Loucy (cell line): ENCODE results near the gene SYPL1.
A peak's percentile ranks its signal among the peaks of the same experiment; 100 is the strongest.

Experiments
- H2AFZ ChIP-seq: fragments of 200-600 bp; sonication (generic); 2 replicates; pipeline ENCODE4 v1.6.0; 2016; ENCODE audit warnings: antibody characterized with exemption, mild to moderate bottlenecking, low read length, moderate library complexity
- H3F3A ChIP-seq: fragments of 200-600 bp; 2 replicates; pipeline ENCODE4 v1.6.0; 2016; ENCODE audit warnings: antibody characterized with exemption, low read depth, mild to moderate bottlenecking
- H3K27me3 ChIP-seq: fragments of 200-600 bp; sonication (generic); 2 replicates; pipeline ENCODE4 v1.6.1; 2014; ENCODE audit warnings: low read length, mild to moderate bottlenecking; ENCODE audit not compliant: insufficient read depth, poor library complexity, severe bottlenecking
- H3K36me3 ChIP-seq: fragments of 200-600 bp; sonication (generic); 2 replicates; pipeline ENCODE4 v1.6.1; 2016; ENCODE audit warnings: low read length; ENCODE audit not compliant: insufficient read depth
- H3K4me1 ChIP-seq: fragments of 200-600 bp; sonication (generic); 2 replicates; pipeline ENCODE4 v1.5.1; 2014; ENCODE audit warnings: low read length, mild to moderate bottlenecking; ENCODE audit not compliant: insufficient read depth, poor library complexity, severe bottlenecking
- H3K4me2 ChIP-seq: fragments of 200-600 bp; sonication (generic); 2 replicates; pipeline ENCODE4 v1.6.0; 2014; ENCODE audit warnings: antibody characterized with exemption, low read length, low read depth, mild to moderate bottlenecking; ENCODE audit not compliant: poor library complexity, severe bottlenecking
- H3K4me3 ChIP-seq: fragments of 200-600 bp; sonication (generic); 2 replicates; pipeline ENCODE4 v1.5.1; 2014; ENCODE audit warnings: low read length, mild to moderate bottlenecking, mixed read lengths; ENCODE audit not compliant: poor library complexity, severe bottlenecking
- H3K79me2 ChIP-seq: fragments of 200-600 bp; sonication (generic); 2 replicates; pipeline ENCODE4 v1.6.1; 2014; ENCODE audit warnings: low read length; ENCODE audit not compliant: insufficient read depth
- H3K9ac ChIP-seq: fragments of 200-600 bp; sonication (generic); 2 replicates; pipeline ENCODE4 v1.6.0; 2014; ENCODE audit warnings: mild to moderate bottlenecking, low read depth, low read length, moderate library complexity; ENCODE audit not compliant: poor library complexity, severe bottlenecking
- H3K9me2 ChIP-seq: fragments of 200-600 bp; sonication (generic); replicated peaks from 2 replicates; pipeline ENCODE4 v1.6.1; 2016; ENCODE audit warnings: low read depth, low read length, mixed read lengths
- H3K9me3 ChIP-seq: fragments of 200-600 bp; sonication (generic); 2 replicates; pipeline ENCODE4 v1.6.1; 2014; ENCODE audit warnings: mild to moderate bottlenecking, antibody characterized with exemption, low read length, low read depth; ENCODE audit not compliant: insufficient read depth
- H4K20me1 ChIP-seq: fragments of 200-600 bp; sonication (generic); 2 replicates; pipeline ENCODE4 v1.6.0; 2014; ENCODE audit warnings: antibody characterized with exemption, low read length, mild to moderate bottlenecking; ENCODE audit not compliant: insufficient read depth, poor library complexity, severe bottlenecking
- CTCF ChIP-seq: fragments of 200-600 bp; sonication (generic); conservative IDR thresholded peaks from 2 replicates; pipeline ENCODE4 v1.5.1; 2014; ENCODE audit warnings: mild to moderate bottlenecking, antibody characterized with exemption, low read length
- EZH2phosphoT487 ChIP-seq: fragments of 200-600 bp; IDR thresholded peaks from 2 replicates; pipeline ENCODE4 v1.6.1; 2018; ENCODE audit warnings: antibody characterized with exemption, mild to moderate bottlenecking, moderate library complexity, borderline replicate concordance

Gene SYPL1

GRCh38 chr7:106095634-106096033 lies 16.5 kb downstream of the SYPL1 start:
- H3F3A ChIP-seq = no peaks in the 10 kb centered on the region
- no peak overlapping the region for H2AFZ ChIP-seq
- peaks cover 40% of the 10 kb centered on the region for H3K4me1 ChIP-seq
- no peak overlapping the region for H3K9ac ChIP-seq
- peaks cover 64% of the 10 kb centered on the region for H3K79me2 ChIP-seq
- no peaks in the 10 kb centered on the region for H3K9me3 ChIP-seq
- peaks cover 38% of the 10 kb centered on the region for H4K20me1 ChIP-seq
- no peak for TF ChIP-seq CTCF
- TF ChIP-seq EZH2phosphoT487 = no peak
- no peaks in the 10 kb centered on the region for H3K9me2 ChIP-seq
- H3K27me3 ChIP-seq = no peaks in the 10 kb centered on the region
- H3K4me3 ChIP-seq = no peak overlapping the region
- H3K36me3 ChIP-seq = peaks cover 83% of the 10 kb centered on the region
- no peak overlapping the region for H3K4me2 ChIP-seq

GRCh38 chr7:106094780-106095179 lies 17.3 kb downstream of the SYPL1 start:
- H3K9me3 ChIP-seq = no peaks in the 10 kb centered on the region
- H3F3A ChIP-seq = no peaks in the 10 kb centered on the region
- H3K9me2 ChIP-seq = no peaks in the 10 kb centered on the region
- peaks cover 56% of the 10 kb centered on the region for H3K79me2 ChIP-seq
- no peak overlapping the region for H3K4me3 ChIP-seq
- no peak overlapping the region for H3K9ac ChIP-seq
- peaks cover 29% of the 10 kb centered on the region for H4K20me1 ChIP-seq
- peaks cover 91% of the 10 kb centered on the region for H3K36me3 ChIP-seq
- H3K27me3 ChIP-seq = no peaks in the 10 kb centered on the region
- H3K4me1 ChIP-seq = peaks cover 36% of the 10 kb centered on the region
- TF ChIP-seq EZH2phosphoT487 = no peak
- TF ChIP-seq CTCF = peak; percentile 46
- H2AFZ ChIP-seq = no peak overlapping the region
- no peak overlapping the region for H3K4me2 ChIP-seq

- Histone ChIP-seq H3K9ac (no peak overlapping the region), H3K27me3 (no peaks in the 10 kb centered on the region), H3K79me2 (peaks cover 37% of the 10 kb centered on the region; the same call in 1 of the 2 replicates), H3F3A (no peaks in the 10 kb centered on the region), H4K20me1 (peaks cover 6% of the 10 kb centered on the region), H3K36me3 (peaks cover 92% of the 10 kb centered on the region), H3K9me2 (no peaks in the 10 kb centered on the region), H2AFZ (no peak overlapping the region), H3K4me2 (no peak overlapping the region), H3K9me3 (no peaks in the 10 kb centered on the region), H3K4me3 (no peak overlapping the region), H3K4me1 (peaks cover 23% of the 10 kb centered on the region)
- TF ChIP-seq EZH2phosphoT487 (no peak), CTCF (no peak)
These were observed 19.9 kb downstream of the SYPL1 start for GRCh38 chr7:106092204-106092603.
